ENCODE data around the gene INHBE. TPM values are rescaled to one million over a fixed set of nuclear protein-coding genes. Genes with fewer than 3 reads are reported as not detected.

The INHBE gene
- polyA plus RNA-seq, 3 donors = not detected

- H3K4me2 ChIP-seq (replicated peaks; ENCODE audit: extremely low read depth, low read length, poor library complexity, severe bottlenecking) = no peak overlapping the region
- Mint-ChIP-seq H3K4me3 (no peak overlapping the region), H3K27ac (peak overlapping the region in 2 of 7 donors; percentile 36 to 45), H3K27me3 (ENCODE audit: low read depth in 3 of 3) (peaks cover 6 to 13% (median 7%) of the 10 kb centered on the region in 3 donors), H3K4me1 (peaks cover 15% of the 10 kb centered on the region), H3K9me3 (peaks cover 0 to 2% (median 0%) of the 10 kb centered on the region in 7 donors), H3K36me3 (no peaks in the 10 kb centered on the region)
- H3K4me3 ChIP-seq (replicated peaks in 1 of 3; ENCODE audit: low read depth in 2 of 3, low read length in 3 of 3) = no peak overlapping the region
- no peaks in the 10 kb centered on the region for H3K79me2 ChIP-seq (ENCODE audit: insufficient read depth, low read length)
- TF ChIP-seq, protein P1, sequence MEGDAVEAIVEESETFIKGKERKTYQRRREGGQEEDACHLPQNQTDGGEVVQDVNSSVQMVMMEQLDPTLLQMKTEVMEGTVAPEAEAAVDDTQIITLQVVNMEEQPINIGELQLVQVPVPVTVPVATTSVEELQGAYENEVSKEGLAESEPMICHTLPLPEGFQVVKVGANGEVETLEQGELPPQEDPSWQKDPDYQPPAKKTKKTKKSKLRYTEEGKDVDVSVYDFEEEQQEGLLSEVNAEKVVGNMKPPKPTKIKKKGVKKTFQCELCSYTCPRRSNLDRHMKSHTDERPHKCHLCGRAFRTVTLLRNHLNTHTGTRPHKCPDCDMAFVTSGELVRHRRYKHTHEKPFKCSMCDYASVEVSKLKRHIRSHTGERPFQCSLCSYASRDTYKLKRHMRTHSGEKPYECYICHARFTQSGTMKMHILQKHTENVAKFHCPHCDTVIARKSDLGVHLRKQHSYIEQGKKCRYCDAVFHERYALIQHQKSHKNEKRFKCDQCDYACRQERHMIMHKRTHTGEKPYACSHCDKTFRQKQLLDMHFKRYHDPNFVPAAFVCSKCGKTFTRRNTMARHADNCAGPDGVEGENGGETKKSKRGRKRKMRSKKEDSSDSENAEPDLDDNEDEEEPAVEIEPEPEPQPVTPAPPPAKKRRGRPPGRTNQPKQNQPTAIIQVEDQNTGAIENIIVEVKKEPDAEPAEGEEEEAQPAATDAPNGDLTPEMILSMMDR (IDR thresholded peaks at IDR 0.05) = no peak
- intact Hi-C loops (cut with micrococcal nuclease) = loop anchor here (5.0 to 10.0 kb wide), 3 partner anchors 145 to 190 kb away; no protein-coding TSS in a partner anchor
- 86% methylated on average over 3 of the region's 9 CpGs for WGBS (ENCODE audit: insufficient coverage)
- H2AFZ ChIP-seq (ENCODE audit: insufficient read depth, low read depth, low read length, poor library complexity, severe bottlenecking) = peak overlapping the region; percentile 23
- H3K36me3 ChIP-seq (replicated peaks in 1 of 2; ENCODE audit: control insufficient read depth in 1 of 2, insufficient read depth in 2 of 2, low read length in 2 of 2) = no peaks in the 10 kb centered on the region
- H3K9ac ChIP-seq (ENCODE audit: insufficient read depth, low read length, poor library complexity, severe bottlenecking) = no peak overlapping the region
- no peak for DNase-seq
- no peaks in the 10 kb centered on the region for H4K20me1 ChIP-seq (ENCODE audit: insufficient read depth, low read length)
- H3K27ac ChIP-seq (ENCODE audit: low read depth in 1 of 2, low read length in 2 of 2) = no peak overlapping the region
- H3K4me1 ChIP-seq (ENCODE audit: control insufficient read depth in 1 of 2, insufficient read depth in 2 of 2, low read length in 2 of 2) = peaks cover 4 to 9% of the 10 kb centered on the region in 2 donors
- no peaks in the 10 kb centered on the region for H3K27me3 ChIP-seq (ENCODE audit: control insufficient read depth in 2 of 2, insufficient read depth in 2 of 2, low read length in 2 of 2)
- no peaks in the 10 kb centered on the region for H3K9me3 ChIP-seq (replicated peaks in 1 of 2; ENCODE audit: control insufficient read depth in 1 of 2, insufficient read depth in 1 of 2, low read length in 2 of 2)
Measured at GRCh38 chr12:57452181-57452936, 2.7 kb upstream of the INHBE start.

GRCh38 chr12:57452937-57453509 lies 2.1 kb upstream of the INHBE start:
- Mint-ChIP-seq H3K4me3 (no peak overlapping the region), H3K27ac (peak overlapping the region in 2 of 7 donors; percentile 23 to 36), H3K36me3 (no peaks in the 10 kb centered on the region), H3K4me1 (peaks cover 15% of the 10 kb centered on the region), H3K27me3 (ENCODE audit: low read depth in 3 of 3) (peaks cover 6 to 15% (median 7%) of the 10 kb centered on the region in 3 donors), H3K9me3 (peaks cover 0 to 2% (median 0%) of the 10 kb centered on the region in 7 donors)
- no peaks in the 10 kb centered on the region for H3K9me3 ChIP-seq (replicated peaks in 1 of 2; ENCODE audit: control insufficient read depth in 1 of 2, insufficient read depth in 1 of 2, low read length in 2 of 2)
- 0% methylated on average over 1 of the region's 7 CpGs for WGBS (ENCODE audit: insufficient coverage)
- H3K4me2 ChIP-seq (replicated peaks; ENCODE audit: extremely low read depth, low read length, poor library complexity, severe bottlenecking) = no peak overlapping the region
- no peak overlapping the region for H3K4me3 ChIP-seq (replicated peaks in 1 of 3; ENCODE audit: low read depth in 2 of 3, low read length in 3 of 3)
- no peaks in the 10 kb centered on the region for H3K36me3 ChIP-seq (replicated peaks in 1 of 2; ENCODE audit: control insufficient read depth in 1 of 2, insufficient read depth in 2 of 2, low read length in 2 of 2)
- no peak overlapping the region for H3K9ac ChIP-seq (ENCODE audit: insufficient read depth, low read length, poor library complexity, severe bottlenecking)
- peak overlapping the region; percentile 23 for H2AFZ ChIP-seq (ENCODE audit: insufficient read depth, low read depth, low read length, poor library complexity, severe bottlenecking)
- DNase-seq = peak; percentile 58 to 74 (median 71)
- H3K4me1 ChIP-seq (ENCODE audit: control insufficient read depth in 1 of 2, insufficient read depth in 2 of 2, low read length in 2 of 2) = peaks cover 5 to 11% of the 10 kb centered on the region in 2 donors
- no peaks in the 10 kb centered on the region for H3K27me3 ChIP-seq (ENCODE audit: control insufficient read depth in 2 of 2, insufficient read depth in 2 of 2, low read length in 2 of 2)
- no peaks in the 10 kb centered on the region for H3K79me2 ChIP-seq (ENCODE audit: insufficient read depth, low read length)
- intact Hi-C loops (cut with micrococcal nuclease) = loop anchor here (5.0 to 10.0 kb wide), 3 partner anchors 146 to 191 kb away; no protein-coding TSS in a partner anchor
- H4K20me1 ChIP-seq (ENCODE audit: insufficient read depth, low read length) = no peaks in the 10 kb centered on the region
- H3K27ac ChIP-seq (ENCODE audit: low read depth in 1 of 2, low read length in 2 of 2) = no peak overlapping the region
- TF ChIP-seq, protein P1 (IDR thresholded peaks at IDR 0.05) = peak; percentile 82
